ENCODE measurements around the gene LCE1B.

GRCh38 chr1:152860129-152860528 is 48.4 kb downstream of the LCE1B start:
- TF ChIP-seq CTCF (IDR thresholded peaks at IDR 0.05) (no peak), POLR2A (IDR thresholded peaks at IDR 0.05) (no peak)

Data from esophagus squamous epithelium (tissue), 4 donors.